ENCODE measurements around the gene STK4. TPM values are rescaled to one million over a fixed set of nuclear protein-coding genes. Genes with fewer than 3 reads are reported as not detected.

Gene STK4
- total RNA-seq, 1 donor from 2014 or later: 10.0 TPM

GRCh38 chr20:45080867-45081624 is 114.7 kb downstream of the STK4 start:
- DNase-seq (ENCODE audit: low spot score): no peak
- no peak for ATAC-seq

- ATAC-seq (no peak), DNase-seq (ENCODE audit: low spot score) (no peak)
Observed at GRCh38 chr20:45082468-45082867, 116.2 kb downstream of the STK4 start.

GRCh38 chr20:45083127-45083526 is 116.8 kb downstream of the STK4 start:
- ATAC-seq (no peak), DNase-seq (ENCODE audit: low spot score) (no peak)

- DNase-seq (ENCODE audit: low spot score) (no peak), ATAC-seq (no peak)
Observed at GRCh38 chr20:45085289-45085688, 119.0 kb downstream of the STK4 start.

- no peak for ATAC-seq
- DNase-seq (ENCODE audit: low spot score): no peak
Observed at GRCh38 chr20:45085867-45086266, 119.6 kb downstream of the STK4 start.

- ATAC-seq: no peak
Observed at GRCh38 chr20:45087097-45087790, 120.9 kb downstream of the STK4 start.

GRCh38 chr20:45087814-45088213 is 121.5 kb downstream of the STK4 start:
- ATAC-seq (no peak), DNase-seq (ENCODE audit: low spot score) (no peak)

More at GRCh38 chr20:45087097-45087790, 120.9 kb downstream of the STK4 start:
- no peak for DNase-seq (ENCODE audit: low spot score)

- no peak for DNase-seq (ENCODE audit: low spot score)
- no peak for ATAC-seq
Observed at GRCh38 chr20:45088247-45088646, 121.9 kb downstream of the STK4 start.

GRCh38 chr20:45090481-45090880 is 124.2 kb downstream of the STK4 start:
- no peak for ATAC-seq
- no peak for DNase-seq (ENCODE audit: low spot score)

GRCh38 chr20:45091366-45091765 is 125.1 kb downstream of the STK4 start:
- ATAC-seq (no peak), DNase-seq (ENCODE audit: low spot score) (no peak)

GRCh38 chr20:45092898-45093297 is 126.6 kb downstream of the STK4 start:
- no peak for ATAC-seq
- DNase-seq (ENCODE audit: low spot score): no peak

GRCh38 chr20:45094201-45094600 is 127.9 kb downstream of the STK4 start:
- ATAC-seq: no peak
- no peak for DNase-seq (ENCODE audit: low spot score)

- DNase-seq (ENCODE audit: low spot score) (no peak), ATAC-seq (no peak)
Observed at GRCh38 chr20:45094864-45095574, 128.7 kb downstream of the STK4 start.

- ATAC-seq (peak; percentile 87), DNase-seq (ENCODE audit: low spot score) (no peak)
Observed at GRCh38 chr20:45095805-45096238, 129.5 kb downstream of the STK4 start.

- DNase-seq (ENCODE audit: low spot score) (no peak), ATAC-seq (no peak)
Observed at GRCh38 chr20:45096781-45097180, 130.5 kb downstream of the STK4 start.

GRCh38 chr20:45097485-45098102 is 131.3 kb downstream of the STK4 start:
- no peak for DNase-seq (ENCODE audit: low spot score)
- ATAC-seq: no peak

- DNase-seq (ENCODE audit: low spot score) (no peak), ATAC-seq (peak; percentile 41)
Observed at GRCh38 chr20:45098103-45098773, 131.9 kb downstream of the STK4 start.

- ATAC-seq: peak; percentile 56
- DNase-seq (ENCODE audit: low spot score): no peak
Observed at GRCh38 chr20:45100563-45101245, 134.4 kb downstream of the STK4 start, which contains the start of gene KCNS1. Gene KCNS1 (minus strand): TSS chr20:45101127. CDS start chr20:45099236, 1,891 bp downstream.

GRCh38 chr20:45101333-45101850 is 135.1 kb downstream of the STK4 start:
- ATAC-seq (peak; percentile 79), DNase-seq (ENCODE audit: low spot score) (no peak)

GRCh38 chr20:45103072-45103471 is 136.8 kb downstream of the STK4 start:
- no peak for DNase-seq (ENCODE audit: low spot score)
- no peak for ATAC-seq

All from left lobe of liver (tissue), 2 donors.